HG02571 (cell line): ENCODE results near the gene EVA1A.

ENCODE experiments used
- ATAC-seq: cut with Tn5 transposase; IDR thresholded peaks from one replicate; pipeline ENCODE4 v1.9.1; 2021; ENCODE audit warnings: mild to moderate bottlenecking, moderate library complexity; ENCODE audit not compliant: unreplicated experiment

Gene EVA1A

GRCh38 chr2:75592030-75592429, 31.3 kb upstream of the EVA1A start:
- no peak for ATAC-seq

- ATAC-seq, result no peak
Observed at GRCh38 chr2:75589391-75590105, 28.8 kb upstream of the EVA1A start.

- ATAC-seq, result no peak
Observed at GRCh38 chr2:75587954-75588587, 27.3 kb upstream of the EVA1A start.

GRCh38 chr2:75586971-75587370, 26.2 kb upstream of the EVA1A start:
- ATAC-seq, result no peak

- no peak for ATAC-seq
Observed at GRCh38 chr2:75582840-75583239, 22.1 kb upstream of the EVA1A start.

- no peak for ATAC-seq
Observed at GRCh38 chr2:75580606-75581005, 19.9 kb upstream of the EVA1A start.

GRCh38 chr2:75580156-75580555, 19.4 kb upstream of the EVA1A start:
- ATAC-seq, result no peak

- no peak for ATAC-seq
Observed at GRCh38 chr2:75579186-75579585, 18.4 kb upstream of the EVA1A start.

GRCh38 chr2:75577280-75577679, 16.5 kb upstream of the EVA1A start:
- no peak for ATAC-seq

GRCh38 chr2:75574106-75574505, 13.4 kb upstream of the EVA1A start:
- no peak for ATAC-seq

- ATAC-seq, result no peak
Observed at GRCh38 chr2:75573145-75573878, 12.6 kb upstream of the EVA1A start.

GRCh38 chr2:75571730-75572430, 11.1 kb upstream of the EVA1A start:
- ATAC-seq, result no peak

GRCh38 chr2:75570948-75571729, 10.4 kb upstream of the EVA1A start:
- no peak for ATAC-seq

- ATAC-seq, result no peak
Observed at GRCh38 chr2:75570024-75570947, 9.5 kb upstream of the EVA1A start.

GRCh38 chr2:75569546-75569945, 8.8 kb upstream of the EVA1A start:
- ATAC-seq, result no peak

- ATAC-seq, result no peak
Observed at GRCh38 chr2:75568174-75568573, 7.4 kb upstream of the EVA1A start.

GRCh38 chr2:75565472-75566462, 5.0 kb upstream of the EVA1A start:
- ATAC-seq, result no peak

- no peak for ATAC-seq
Observed at GRCh38 chr2:75564713-75565359, 4.1 kb upstream of the EVA1A start.
